GM21529 (cell line): ENCODE measurements around the gene USP53.
"Not testable (repeated sequence)": the region's sequence is repeated elsewhere in the genome, so short reads cannot be mapped to it uniquely, and the experiment has no call there.

Experiments used
- ATAC-seq: cut with Tn5 transposase; IDR thresholded peaks from one replicate; pipeline ENCODE4 v1.9.1; 2021; ENCODE audit not compliant: unreplicated experiment

USP53 gene

DNA sequence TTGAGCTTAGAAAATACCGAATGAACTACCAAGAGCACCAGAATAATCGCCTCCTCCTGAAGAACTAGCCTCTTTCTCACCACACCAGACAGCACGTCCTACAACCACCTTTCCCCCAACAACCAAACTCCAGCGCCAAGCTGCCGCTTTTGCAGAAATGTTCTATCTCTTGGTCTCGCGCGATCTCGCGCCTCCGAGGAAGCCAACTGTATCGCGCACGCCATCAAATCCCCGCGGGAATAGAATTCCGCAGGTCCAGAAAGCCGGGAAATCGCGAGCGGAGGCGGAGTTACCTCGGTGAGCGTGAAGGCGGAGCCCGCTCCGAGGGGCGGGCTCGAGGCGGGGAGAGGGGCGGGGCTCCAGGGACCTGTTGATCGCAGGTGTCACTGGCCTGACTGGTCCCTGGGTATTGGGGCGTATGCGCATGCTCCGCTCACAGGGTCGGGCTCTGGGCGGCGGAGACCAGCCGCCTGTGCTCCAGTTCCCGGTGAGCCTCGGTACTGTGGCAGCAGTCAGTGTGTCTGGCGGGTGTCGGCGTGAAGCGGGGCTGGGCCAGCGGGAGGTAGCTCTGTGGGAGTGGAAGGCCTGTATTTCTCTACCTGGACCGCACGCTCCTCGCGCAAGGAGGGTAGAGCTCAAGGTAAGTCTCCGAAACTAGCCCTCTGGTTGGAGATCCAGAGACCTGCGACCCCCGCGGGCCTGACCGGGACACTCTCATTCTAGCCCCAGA, at the start of gene USP53:
Gene USP53 (plus strand): TSS at position 480 of the 730 bp plus-strand sequence. CDS start 27,047 bp downstream, outside the sequence.
- peak; percentile 92 for ATAC-seq

DNA sequence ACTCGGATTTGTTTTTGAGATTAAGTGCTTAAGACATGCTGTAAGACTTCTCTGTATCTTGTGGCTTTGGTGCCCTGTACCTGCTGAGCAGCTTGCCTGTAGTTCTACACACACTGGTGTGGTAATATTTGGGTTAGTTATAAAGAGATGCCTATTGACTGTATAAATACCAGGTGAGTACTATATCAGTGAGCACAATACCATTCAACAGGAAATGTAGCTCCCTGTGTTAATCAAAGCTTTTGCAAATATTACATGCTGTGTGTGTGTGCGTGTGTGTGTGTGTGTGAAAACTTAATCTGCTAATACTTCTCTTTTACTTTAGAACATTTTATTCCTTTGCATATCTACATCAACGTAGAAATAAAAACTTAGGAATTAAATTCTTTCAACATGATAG, 46.7 kb upstream of the USP53 start:
- no peak for ATAC-seq

DNA sequence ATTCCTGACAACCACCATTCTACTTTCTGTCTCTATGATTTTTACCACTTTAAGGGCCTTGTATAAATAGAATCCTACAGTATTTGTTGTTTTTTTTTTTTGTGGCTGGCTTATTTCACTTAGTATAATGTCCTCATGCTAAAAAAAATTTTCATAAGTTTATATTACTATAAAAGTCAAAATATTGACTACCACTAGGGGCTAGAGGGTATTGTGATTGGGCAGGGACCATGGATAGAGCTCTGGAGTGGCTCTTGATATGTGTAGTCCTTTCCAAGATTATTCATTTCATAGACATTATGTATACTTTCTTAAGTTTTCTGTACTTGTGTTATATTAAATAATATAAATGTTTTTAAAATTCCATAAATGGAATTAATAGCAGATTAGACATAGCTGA, 42.3 kb upstream of the USP53 start:
- ATAC-seq: no peak

- no peak for ATAC-seq
Measured at GRCh38 chr4:119172223-119172622, 40.3 kb upstream of the USP53 start.

DNA sequence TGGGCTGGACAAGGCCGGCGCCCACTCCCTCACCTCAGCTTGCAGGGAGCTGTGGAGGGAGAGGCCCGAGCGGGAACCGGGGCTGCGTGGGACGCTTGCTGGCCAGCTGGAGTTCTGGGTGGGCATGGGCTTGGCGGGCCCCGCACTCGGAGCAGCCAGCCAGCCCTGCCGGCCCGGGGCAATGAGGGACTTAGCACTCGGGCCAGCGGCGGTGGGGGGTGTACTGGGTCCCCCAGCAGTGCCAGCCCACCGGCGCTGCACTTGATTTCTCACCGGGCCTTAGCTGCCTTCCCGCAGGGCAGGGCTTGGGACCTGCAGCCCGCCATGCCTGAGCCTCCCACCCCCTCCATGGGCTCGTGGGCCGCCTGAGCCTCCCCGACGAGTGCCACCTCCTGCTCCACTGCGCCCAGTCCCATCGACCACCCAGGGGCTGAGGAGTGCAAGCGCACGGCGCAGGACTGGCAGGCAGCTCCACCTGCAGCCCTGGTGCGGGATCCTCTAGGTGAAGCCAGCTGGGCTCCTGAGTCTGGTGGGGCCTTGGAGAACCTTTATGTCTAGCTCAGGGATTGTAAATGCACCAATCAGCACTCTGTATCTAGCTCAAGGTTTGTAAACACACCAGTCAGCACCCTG, 38.7 kb upstream of the USP53 start:
- not testable (repeated sequence) for ATAC-seq

DNA sequence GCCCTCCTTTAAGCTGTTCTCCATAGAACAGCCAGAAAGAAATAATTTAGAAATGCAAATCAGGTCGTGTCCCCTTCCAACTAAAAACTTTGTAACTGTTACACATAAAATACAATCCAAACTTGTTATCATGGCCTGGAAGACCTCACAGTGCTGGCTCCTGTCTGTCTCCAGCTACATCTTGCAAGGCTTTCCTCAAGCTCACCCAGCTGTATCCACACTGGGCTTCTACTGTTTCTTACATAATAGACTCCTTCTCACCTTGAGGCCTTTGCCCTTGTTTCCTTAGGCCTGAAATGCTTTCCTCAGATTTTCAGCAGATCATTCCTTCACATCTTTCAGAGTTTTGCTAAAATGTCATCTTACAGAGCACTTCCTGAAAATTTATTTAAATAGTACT, 33.5 kb upstream of the USP53 start:
- no peak for ATAC-seq

DNA sequence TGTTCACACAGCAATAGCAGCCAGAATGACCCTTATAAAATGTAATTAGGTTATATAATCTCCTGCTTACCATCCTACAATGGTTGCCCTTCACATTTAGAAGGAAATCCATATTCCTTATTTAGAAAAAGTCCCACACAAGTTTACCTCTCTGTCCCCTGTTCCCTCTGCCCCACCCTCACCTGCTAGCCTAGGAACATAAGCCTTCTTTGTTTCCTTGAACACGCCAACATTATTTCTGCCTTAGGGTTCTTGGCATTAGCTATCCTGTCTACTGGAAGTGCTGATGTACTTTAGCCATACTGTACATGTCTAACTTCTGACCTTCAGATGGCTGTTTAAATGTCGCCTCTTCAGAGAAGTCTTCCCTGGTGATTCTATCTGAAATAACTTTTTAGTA, 28.4 kb upstream of the USP53 start:
- ATAC-seq: no peak

DNA sequence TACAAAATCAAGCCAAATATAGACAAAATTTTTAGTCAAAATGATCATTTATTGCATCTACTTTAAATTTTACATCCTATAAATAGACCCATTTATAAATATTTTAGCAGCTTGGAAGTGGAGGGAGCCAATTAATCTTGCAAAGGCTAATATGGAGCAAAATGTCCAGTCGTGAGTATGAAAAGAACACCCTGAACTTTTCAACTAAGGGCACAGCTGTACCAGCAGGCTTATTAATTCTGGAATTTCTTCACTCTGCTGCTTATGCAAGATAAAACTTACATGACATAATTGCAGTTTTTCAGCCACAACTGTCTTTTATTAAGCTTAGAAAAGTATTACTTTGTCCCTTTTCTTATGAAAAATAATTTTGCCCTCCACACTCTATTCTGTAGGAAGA, 22.9 kb upstream of the USP53 start:
- ATAC-seq: no peak

GRCh38 chr4:119190354-119190753, 22.2 kb upstream of the USP53 start:
- no peak for ATAC-seq

DNA sequence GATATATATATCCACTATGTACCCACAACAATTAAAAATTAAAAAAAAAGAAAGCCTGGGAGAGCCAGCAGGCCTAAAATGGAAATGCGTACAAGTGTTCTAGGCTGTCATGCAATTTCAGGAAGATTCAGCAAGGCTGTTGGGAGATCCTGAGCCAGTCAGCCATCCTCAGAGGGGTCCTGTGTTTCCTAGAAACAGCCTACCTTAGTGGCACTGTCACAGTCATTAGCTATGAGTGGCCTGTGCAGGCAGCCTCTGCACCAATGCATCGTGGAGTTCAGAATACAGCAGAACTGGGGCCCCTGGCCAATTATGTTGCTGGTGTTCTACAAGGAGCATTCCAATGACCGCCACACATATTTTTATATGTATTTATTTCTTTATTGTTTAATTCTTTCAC, 21.0 kb upstream of the USP53 start:
- no peak for ATAC-seq

DNA sequence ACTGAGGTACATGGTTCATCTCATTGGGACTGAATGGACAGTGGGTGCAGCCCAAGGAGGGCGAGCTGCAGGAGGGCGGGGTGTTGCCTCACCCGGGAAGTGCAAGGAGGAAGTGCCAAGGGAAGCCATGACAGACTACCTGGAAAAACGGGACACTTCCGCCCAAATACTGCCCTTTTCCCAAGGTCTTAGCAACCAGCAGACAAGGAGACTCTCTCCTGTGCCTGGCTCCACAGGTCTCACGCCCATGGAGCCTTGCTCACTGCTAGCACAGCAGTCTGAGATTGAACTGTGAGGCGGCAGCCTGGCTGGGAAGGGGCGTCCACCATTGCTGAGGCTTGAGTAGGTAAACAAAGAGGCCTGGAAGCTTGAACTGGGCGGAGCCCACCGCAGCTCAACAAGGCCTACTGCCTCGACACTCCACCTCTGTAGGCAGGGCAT, 14.7 kb upstream of the USP53 start:
- no peak for ATAC-seq

DNA sequence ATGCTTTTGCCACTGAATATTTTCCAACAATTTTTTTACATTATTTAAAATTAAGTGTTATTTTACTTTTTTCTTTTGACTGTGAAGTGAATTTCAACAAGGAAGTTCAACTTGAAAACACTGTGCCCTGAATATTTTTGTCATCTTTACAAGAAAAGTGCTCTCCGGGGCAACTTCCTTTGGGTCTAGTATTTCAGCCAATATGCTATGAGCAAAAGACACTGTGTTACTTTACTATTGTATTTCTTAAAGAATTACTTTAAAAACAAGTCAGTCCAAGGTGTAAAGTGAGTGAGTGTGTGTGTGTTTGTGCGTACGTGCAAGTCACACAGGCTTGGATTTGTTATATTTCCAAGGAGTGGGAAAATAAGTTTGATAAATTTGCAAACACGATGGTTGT, 7.6 kb upstream of the USP53 start:
- ATAC-seq: no peak

- no peak for ATAC-seq
Measured at GRCh38 chr4:119205690-119206089, 6.8 kb upstream of the USP53 start.

DNA sequence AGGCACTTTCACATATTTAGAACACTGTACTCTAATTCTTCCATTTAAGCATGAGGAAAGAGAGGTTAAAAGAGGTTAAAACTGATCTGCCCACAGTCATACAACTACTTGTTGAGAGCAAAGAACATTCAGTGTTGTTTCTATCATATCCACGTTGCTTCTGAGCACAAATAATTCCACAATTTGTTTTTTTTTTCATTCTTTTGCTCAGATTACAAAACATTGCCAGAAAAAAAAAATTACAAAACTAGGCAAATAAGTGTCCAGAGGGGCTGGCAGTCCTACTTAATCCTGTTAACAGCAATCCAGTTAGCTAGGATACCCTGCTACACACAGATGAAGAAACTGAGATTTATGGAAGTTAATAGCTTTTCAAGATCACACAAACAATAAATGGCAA, 6.3 kb upstream of the USP53 start:
- no peak for ATAC-seq

GRCh38 chr4:119207051-119207450, 5.5 kb upstream of the USP53 start:
- no peak for ATAC-seq

- no peak for ATAC-seq
Measured at GRCh38 chr4:119209077-119209476, 3.4 kb upstream of the USP53 start.

- no peak for ATAC-seq
Measured at GRCh38 chr4:119209586-119209985, 2.9 kb upstream of the USP53 start.

GRCh38 chr4:119210775-119211174, 1.7 kb upstream of the USP53 start:
- ATAC-seq: no peak

DNA sequence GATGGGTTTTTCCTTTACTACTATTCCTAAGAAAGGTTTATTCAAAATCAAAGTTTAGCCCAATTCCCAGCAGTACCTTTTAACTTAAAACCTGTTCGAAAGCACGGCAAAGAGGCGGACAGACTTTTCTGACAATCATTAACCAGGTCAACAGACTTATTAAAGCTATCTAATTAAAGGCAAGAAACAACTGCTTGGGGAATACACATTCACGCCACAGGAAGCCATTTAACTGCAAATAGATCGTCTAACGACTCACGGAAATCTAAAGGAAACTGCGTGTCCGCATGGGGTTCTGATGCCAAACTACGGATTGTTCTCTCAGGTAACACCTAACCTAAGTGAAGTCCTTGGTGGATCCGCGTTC, 663 bp upstream of the USP53 start:
- ATAC-seq: peak; percentile 4

- peak; percentile 60 for ATAC-seq
Measured at GRCh38 chr4:119212964-119213606, 572 bp downstream of the USP53 start.

GRCh38 chr4:119218093-119218492, 5.6 kb downstream of the USP53 start:
- ATAC-seq: no peak

- ATAC-seq: no peak
Measured at GRCh38 chr4:119221412-119221811, 8.9 kb downstream of the USP53 start.
